NOMO-1 treated with dmso at 0.1 percent for 144 hours (cell line): ENCODE data around the gene PHKA2.

Source experiments
- DNase-seq: peaks from one replicate; lab custom pipeline; 2025; ENCODE audit not compliant: unreplicated experiment; lab: John Stamatoyannopoulos, UW

PHKA2 gene

DNA sequence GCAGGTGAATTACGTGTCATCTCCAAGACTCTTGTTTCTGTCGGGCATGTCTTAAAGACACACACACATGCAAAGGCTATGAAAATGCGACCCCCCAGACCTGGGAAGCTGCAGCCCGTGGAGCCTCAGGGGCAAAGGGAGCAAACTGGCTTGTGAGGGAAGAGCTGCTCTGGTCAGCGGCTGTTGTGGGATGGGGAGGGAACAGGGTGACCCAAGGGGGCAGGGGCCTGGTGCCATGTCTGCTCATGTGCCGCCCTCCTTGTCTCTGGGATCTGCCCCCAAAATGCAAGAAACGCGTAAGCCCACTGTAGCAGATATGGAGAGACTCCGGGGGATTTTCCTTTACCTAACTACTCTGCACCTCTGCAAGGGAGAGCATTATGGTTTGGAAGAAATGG, 92.4 kb downstream of the PHKA2 start:
- DNase-seq, result no peak

- no peak for DNase-seq
These were observed 93.0 kb downstream of the PHKA2 start for GRCh38 chrX:18890724-18891547.

GRCh38 chrX:18890049-18890381, 93.9 kb downstream of the PHKA2 start:
- no peak for DNase-seq

DNA sequence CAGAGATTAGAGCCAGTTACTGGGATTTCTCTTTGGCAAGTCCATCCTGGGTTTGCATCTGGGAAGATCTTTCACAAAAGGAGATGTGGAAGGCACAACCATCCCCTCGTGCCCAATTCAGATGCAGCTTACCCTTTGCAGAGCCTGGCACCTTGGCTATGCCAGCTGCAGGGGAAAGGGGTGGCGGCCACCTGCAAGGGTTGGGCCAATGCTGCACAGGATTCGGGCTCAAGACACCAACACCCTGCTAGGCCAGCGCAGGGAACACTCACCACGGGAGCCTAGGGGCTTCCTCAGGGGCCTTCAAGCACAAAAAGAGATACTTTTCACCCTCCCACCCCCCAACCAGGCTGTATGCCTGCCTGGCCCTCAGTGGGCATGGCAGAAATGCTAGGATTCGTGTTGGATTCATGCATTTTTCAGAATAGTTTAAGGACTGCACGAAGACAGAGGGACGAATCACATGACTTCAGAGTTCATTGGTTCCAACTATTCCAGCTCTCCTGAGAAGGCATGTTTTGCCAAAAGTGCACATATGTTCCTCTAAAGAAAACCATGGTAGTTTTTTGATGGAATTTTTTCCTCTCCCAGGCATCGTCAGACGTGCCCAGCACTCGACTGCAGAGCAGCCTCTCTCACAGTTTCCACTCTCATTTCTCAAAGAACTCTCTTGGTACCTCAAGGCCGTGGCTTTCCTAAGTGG, 94.4 kb downstream of the PHKA2 start:
- no peak for DNase-seq

DNA sequence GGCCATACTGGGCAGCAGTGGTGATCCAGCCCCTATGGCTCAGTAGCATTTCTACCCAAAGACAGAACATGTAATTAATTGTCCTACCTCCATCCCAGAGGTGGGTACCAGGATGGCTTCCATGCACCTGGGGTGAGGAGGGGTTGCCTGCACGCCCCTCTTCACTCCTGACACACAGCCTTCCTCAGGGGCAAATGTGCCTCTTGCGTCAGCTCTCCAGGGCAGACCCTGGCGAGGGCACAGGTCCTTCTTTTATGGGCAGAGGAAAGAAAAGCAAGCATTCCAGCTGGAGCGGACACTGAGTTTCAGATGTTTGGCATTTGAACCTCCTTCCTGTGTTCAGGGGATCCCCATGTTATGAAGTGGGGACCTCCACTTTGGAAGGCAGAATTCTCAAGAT, 95.6 kb downstream of the PHKA2 start:
- DNase-seq, result no peak

- DNase-seq, result no peak
These were observed 96.1 kb downstream of the PHKA2 start for GRCh38 chrX:18887825-18888212.

DNA sequence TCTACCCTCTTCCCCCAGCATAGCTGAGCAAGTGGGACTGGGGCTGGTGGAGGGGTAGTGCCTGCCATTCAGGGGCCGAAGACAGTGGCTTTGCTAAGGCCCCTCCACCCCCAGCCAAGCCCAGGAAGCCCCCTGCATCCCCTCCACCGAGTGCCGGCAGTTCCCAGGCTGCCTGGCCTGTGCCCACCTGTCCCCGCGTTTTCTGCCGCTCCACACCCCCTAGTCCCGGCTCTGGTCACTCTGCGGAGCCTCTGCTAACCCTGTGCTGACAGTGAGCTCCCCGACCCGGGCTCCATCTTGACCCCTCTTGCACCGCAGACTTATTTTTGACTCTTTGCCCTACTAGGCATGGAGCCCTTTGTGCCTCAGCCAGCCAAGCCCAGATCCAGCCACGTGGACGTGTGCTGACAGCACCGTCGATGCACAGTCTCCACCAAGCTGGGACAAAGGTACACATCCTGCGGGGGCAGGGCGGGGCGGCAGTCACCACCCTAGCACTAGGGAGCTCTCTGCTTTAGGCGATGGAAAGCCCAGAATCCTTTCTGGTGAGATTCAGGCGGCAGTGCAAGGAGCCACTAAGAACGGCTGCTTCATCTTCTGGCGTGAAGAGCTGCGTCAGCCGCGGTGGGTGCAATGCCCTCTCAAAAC, 96.6 kb downstream of the PHKA2 start:
- no peak for DNase-seq

- DNase-seq, result peak; percentile 96
These were observed 97.4 kb downstream of the PHKA2 start for GRCh38 chrX:18886344-18887161.

DNA sequence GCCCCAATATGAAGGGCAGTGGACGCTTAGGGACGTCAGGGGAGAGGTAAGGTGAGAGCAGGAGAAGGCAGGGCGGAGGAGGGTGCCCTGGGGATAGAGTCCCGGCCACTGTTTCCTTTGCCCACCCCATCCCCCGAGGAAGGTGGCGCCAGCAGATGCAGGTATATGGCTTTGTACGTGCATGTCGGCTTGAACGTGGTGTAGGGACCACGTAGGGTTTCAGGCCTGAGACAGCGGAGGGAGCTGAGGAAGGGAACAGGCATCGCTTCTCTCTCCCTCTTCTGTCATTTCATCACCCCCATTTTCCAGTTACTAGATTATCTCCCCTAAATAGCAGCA, 97.9 kb downstream of the PHKA2 start:
- DNase-seq, result no peak

DNA sequence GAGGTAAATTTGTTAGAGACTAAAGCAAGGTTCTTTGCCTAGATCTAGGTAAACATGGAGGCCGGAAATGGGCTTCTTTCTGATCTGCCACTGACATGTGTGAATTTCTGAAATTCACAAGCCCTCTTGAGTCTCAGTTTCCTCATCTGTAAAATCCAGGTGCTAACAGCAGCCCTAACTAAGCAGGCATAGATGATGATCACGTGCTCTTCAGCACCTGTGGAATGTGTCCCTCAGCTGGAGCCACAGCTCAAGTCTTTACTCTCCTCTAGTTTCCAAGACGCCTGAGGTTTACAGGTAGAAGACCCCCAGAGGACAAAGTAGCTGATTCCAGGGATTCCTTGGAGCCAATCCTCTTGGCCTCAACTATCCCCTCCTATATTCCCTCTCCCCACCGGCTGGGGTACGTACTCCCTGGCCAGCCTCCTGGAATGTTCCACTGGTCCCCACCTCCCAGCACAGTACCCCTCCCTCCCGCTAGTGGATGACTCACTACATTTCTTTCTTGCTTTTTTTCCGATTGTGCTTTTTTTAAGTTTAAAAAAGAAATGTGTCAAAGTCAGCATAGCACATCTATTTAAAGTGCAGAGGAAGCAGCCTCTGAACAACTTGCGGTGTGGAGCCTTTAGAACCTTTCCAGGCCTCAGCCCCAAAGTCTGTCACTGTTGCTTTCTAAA, 98.4 kb downstream of the PHKA2 start:
- peak; percentile 2 for DNase-seq

DNA sequence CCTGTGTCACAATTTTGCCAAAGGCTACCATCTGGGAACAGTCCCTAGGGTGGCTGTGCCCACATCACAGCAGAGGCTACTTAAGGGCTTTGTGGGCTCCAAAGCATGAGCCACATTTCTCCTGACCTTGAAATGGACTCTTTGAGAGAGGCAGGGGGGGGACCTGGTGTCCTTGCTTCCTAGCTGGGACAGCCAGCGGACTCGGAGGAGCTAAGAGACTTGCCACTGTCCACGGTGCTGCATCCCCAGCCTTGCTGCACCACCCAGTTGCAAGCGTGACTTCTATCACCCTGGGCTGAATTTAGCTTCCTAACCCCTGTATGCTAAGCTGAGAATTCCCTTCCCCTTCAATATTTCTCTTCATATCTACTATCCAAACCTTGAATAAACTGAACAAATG, 99.0 kb downstream of the PHKA2 start:
- no peak for DNase-seq

DNA sequence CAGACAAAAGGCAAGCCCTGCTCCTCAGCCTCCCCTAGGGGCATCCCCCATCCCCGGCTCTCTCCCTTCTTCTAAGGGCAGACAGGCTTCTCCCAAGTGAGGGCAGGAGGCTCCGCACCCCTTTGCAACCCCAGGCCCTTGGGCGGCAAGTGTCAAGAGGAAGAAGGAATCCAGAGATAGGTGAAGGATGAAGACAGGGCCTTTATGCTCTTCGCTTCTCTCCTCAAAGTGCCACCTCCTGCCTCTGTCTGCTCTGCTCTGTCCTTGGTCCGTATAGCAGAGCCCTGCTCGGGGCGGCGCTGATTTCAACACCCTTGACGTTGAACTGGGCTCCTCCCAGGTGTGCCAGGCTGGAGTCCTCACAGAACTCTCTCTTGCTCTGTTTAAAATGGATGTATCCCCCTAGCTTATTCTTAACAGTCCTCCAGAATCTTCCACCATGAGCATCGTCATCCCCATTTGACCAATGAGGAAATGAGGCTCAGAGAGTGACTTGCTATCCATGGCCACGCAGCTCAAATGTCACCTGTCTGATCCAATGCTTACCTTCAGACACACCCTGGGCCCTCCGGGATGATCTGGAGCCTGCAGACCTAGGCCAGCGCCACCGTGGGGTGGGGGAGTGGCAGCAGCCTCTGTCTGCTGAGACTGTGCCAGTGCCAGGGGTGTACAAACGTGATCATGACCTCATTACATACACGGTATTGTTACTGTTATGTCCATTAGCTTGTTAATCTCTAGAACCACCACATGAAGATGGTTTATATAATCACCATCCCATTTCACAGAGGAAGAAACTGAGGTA, 99.8 kb downstream of the PHKA2 start:
- DNase-seq, result no peak

DNA sequence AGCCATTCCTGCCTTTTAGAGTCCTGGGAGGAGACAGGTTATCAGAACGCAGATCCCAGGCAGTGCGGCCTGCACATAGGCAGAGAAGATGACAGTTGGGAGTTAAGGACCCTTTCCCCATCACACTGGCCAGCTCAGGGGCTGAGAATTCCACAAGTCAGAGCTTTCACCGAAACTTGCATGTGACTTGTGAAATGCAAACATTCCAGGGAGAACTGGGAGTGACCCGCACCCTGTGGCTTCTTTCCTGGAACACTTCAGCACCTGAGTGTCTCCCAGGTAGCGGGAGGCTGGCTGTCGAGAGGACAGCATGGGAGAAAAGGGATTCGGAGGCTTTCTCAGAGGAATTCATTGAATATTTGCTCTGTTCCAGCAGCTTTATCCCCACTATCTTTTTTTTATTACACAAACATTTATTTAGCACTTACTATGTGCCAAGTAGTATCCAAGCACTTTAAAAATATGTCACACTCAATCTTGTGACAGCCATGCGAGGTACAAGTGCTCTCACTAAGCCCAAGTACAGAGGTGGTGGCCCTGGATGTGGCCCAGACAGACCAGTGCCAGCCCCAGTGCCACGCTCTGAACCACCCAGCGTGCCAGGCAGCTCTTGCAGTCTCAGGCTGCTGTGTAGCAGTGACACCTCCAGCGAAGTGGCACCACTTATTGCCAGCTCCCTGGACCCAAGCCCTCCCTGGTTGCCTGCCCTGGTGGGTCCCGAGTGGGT, 100.5 kb downstream of the PHKA2 start:
- no peak for DNase-seq

GRCh38 chrX:18879144-18879543, 104.8 kb downstream of the PHKA2 start:
- DNase-seq, result no peak

DNA sequence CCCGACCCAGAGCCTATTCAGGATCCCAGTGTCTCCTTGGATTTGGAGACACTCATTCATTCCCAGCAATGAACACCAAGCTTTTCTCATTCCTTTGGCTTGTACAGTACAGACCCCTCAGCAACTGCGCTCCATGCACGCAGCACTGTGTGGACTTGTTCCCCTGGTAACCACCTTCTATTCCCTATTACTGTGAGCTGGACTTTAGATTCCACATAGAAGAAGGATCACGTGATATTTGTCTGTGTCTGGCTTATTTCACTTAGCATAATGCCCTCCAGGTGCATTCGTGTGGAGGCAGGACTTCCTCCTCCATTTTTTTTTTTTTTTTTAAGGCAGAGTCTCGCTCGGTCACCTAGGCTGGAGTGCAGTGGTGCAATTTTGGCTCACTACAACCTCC, 106.4 kb downstream of the PHKA2 start:
- no peak for DNase-seq

- DNase-seq, result no peak
These were observed 108.5 kb downstream of the PHKA2 start for GRCh38 chrX:18875256-18875878.

DNA sequence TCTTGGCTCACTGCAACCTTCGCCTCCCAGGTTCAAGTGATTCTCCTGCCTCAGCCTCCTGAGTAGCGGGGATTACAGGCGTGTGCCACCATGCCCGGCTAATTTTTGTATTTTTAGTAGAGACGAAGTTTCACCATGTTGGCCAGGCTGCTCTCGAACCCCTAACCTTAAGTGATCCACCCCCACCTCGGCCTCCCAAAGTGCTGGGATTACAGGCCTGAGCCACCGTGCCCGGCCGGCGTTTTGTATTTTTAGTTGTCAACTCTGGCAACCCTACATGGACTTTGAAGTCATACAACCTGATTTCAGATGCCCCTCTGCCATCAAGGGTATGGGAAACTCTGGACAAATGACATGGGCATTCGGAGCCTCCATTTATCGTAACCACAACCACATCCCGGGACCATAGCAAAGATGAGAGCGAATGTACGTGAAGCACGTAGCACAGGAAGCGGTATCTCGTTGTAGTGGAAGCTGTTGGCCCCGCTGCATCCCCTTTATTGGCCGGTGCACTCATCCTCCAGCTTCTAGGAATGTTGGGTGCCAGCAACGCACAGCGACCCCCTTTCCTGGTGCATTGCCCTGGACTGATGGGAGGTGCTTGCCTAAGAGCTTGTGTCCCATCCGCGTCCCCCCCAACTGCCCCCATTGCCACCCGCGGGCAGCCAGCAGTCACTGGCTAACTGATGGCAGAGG, 109.2 kb downstream of the PHKA2 start:
- no peak for DNase-seq

DNA sequence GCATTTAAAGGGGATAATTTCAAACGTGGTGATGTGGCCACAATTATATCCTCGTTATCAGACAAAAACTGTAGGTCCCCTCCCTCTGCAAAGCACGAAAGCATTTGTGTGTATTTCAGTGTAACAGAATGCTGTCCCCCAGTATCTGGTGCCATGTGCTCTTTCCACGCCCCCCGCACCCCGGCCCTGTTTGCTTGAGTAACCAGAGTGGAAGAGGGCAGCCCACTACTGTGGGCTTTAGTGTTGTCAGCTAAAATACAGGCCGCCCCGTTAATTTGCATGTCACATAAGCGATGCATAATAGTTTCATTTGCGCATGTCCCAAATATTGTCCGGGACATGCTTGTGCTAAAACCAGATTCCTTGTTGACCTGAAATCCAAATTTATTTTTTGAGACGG, 110.1 kb downstream of the PHKA2 start:
- DNase-seq, result no peak
